RWPE1 (cell line): ENCODE measurements around the gene BPI.

Experiments
- CTCF ChIA-PET: fragments of 350-600 bp; sonication (Branson Sonifier 250); formaldehyde crosslinking; extraction: SDS; loops from one replicate; lab custom pipeline; 2021; lab: Yijun Ruan, JAX
- POLR2A ChIA-PET: fragments of 400-600 bp; formaldehyde crosslinking; extraction: SDS; loops from one replicate; lab custom pipeline; 2020; ENCODE audit warnings: antibody characterized with exemption; ENCODE audit not compliant: low non-redundant PET; lab: Yijun Ruan, JAX
- DNase-seq: peaks from one replicate; pipeline ENCODE4 v3.0.0; 2012; ENCODE audit warnings: low spot score
- H3K27ac ChIP-seq: fragments of 450-650 bp; 2 replicates; pipeline ENCODE4 v1.5.1; 2017
- TF ChIP-seq, protein P1 (sequence below): fragments of 450-650 bp; conservative IDR thresholded peaks from 2 replicates; pipeline ENCODE4 v1.5.1; 2017; ENCODE audit warnings: low read depth, mild to moderate bottlenecking

Gene BPI

DNA sequence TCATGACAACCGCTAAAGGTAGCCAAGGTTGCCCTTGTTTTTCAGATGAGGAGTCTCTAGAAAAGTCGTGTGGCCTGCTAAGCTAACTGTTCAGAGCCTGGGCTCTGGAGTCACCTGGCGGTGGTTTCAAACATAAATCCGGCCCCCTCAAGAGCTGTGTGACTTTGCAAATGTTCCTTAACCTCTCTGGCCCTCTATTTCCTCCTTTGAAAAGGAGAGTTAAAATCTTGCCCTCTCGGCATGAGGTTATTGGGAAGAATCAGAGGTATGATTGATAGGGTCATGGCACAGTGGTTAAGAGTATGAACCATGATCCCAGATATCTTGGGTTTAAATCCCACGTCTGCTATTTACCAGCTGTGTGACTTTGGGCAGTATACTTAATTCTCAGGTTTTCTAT is 36.7 kb downstream of the BPI start:
- TF ChIP-seq, protein P1, sequence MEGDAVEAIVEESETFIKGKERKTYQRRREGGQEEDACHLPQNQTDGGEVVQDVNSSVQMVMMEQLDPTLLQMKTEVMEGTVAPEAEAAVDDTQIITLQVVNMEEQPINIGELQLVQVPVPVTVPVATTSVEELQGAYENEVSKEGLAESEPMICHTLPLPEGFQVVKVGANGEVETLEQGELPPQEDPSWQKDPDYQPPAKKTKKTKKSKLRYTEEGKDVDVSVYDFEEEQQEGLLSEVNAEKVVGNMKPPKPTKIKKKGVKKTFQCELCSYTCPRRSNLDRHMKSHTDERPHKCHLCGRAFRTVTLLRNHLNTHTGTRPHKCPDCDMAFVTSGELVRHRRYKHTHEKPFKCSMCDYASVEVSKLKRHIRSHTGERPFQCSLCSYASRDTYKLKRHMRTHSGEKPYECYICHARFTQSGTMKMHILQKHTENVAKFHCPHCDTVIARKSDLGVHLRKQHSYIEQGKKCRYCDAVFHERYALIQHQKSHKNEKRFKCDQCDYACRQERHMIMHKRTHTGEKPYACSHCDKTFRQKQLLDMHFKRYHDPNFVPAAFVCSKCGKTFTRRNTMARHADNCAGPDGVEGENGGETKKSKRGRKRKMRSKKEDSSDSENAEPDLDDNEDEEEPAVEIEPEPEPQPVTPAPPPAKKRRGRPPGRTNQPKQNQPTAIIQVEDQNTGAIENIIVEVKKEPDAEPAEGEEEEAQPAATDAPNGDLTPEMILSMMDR: no peak
- ChIA-PET CTCF (interaction anchor here (0.7 to 2.0 kb wide), 4 partner anchors 16 to 397 kb away, joined by 3 to 11 read pairs (median 4); no protein-coding TSS in a partner anchor), POLR2A (no interaction called here)
- no peak for DNase-seq
- H3K27ac ChIP-seq: no peak overlapping the region

DNA sequence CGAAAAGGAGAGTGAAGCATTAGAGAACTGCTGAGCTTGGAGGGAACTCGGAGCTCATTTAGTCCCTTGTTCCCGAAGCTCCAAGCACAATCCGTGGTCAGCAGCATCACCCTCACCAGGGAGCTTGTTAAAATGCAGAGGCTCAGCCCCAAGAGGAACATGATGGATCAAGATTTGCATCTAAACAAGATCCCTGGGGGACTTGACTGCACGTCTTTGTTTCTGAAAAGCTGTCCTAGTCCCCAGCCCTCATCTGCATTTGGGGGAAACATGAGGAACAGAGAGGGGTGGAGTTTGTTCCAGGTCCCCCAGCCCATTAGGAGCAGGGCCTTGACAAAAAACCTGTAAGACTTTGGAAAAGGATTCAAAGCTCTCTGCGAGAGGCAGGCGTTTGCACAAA is 38.3 kb downstream of the BPI start:
- H3K27ac ChIP-seq: no peak overlapping the region
- DNase-seq: no peak
- ChIA-PET CTCF (interaction anchor here (0.7 to 2.0 kb wide), 2 partner anchors 40 to 66 kb away, joined by 3 to 11 read pairs; no protein-coding TSS in a partner anchor), POLR2A (no interaction called here)
- TF ChIP-seq, protein P1: no peak

DNA sequence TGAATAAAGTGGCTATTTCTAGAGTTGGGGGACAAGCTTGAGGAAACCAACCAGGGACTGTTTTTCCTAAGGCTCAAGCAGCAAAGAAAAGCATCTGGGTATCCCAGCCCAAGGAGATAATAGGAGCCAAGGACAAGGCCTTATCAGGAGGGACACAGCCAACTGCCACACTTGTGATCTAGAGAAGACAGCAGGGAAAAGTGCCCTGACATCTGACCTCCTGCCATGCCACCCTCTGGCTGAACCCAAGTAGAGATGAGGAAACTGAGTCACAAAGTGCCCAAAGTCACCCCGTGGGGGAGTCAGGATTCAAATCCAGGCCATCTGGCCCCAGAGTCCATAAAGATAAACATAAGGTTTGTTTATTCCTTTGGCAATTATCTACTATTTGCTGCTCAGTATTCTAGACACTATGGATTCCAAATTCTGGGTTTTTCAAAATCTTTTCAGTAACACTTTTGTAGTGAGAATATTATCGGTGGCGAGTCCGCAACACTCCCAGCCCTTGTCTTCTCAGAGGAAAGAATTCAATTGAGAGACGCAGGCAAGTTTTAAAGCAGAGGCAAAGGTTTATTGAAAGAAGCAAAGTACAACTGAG is 38.9 kb downstream of the BPI start:
- H3K27ac ChIP-seq: no peak overlapping the region
- ChIA-PET POLR2A (no interaction called here), CTCF (interaction anchor here (0.7 kb wide), 1 partner anchor 40 kb away, joined by 3 read pairs; no protein-coding TSS in a partner anchor)
- TF ChIP-seq, protein P1: no peak
- no peak for DNase-seq

DNA sequence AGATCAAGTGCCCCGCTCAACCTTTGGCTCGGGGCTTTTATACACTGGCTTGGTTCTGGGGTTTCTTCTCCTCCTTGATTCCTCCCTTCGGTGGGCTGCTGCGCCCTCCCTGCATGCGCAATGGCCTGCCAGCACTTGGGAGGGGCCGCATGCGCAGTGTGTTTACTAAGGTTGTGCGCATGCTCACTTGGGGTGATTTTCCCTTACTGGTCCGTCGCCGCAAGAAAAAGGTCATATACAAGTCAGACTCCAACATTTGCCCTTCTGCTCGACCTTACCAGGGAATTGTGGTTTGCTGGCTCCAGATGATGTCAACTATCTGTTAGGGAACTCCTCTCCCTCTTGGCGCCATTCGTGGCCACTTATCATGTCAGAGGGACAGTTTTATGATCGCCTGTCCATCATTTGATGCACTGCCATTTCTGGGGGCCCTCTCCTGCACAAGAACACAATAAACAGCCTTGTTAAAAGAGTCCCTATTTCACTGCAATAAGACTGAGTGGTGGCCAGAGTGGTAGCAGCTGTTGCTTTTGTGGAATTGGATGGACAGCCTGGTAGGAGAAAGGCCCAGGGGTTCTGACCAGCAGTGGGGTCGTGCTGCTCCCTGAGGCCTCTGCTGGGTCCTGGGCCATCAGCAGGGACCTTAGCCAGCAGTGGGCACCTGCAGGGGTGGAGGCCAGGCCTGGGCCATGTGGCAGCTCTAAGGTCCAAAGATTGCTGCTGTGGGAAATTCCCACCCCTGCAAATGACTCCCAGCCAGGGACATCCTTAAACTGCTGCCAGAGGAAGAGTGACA is 39.6 kb downstream of the BPI start:
- CTCF ChIA-PET: interaction anchor here (1.0 kb wide), 1 partner anchor 65 kb away, joined by 5 read pairs; no protein-coding TSS in a partner anchor
- H3K27ac ChIP-seq: no peak overlapping the region

DNA sequence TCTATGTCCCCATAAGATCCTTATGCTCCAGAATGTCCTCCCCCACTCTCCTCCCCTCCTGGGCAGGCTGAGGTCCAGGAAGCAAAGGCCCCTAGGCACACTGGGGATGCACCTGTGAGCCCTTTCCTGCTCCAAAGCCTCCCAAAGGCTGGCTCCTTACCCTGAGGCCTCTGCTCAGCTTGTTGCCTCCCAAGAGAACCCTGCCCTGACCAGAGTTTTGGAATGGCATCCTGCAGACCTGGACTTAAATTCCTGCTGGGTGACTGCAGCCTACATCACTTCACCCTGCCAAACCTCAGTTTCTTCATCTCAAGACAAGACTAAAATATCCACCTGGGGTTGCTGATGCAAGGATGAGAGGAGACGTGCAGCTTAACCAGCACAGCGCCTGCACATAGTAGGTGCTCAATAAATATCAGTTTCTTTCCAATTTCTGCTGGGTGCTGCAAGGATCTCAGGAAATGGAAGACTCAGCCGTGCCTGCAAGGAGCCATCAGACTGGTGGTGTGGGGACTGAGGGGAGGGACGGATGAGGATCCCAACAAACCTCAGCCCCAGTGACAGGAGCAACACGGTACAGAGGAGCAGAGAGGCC is 40.2 kb downstream of the BPI start:
- no peak for DNase-seq
- ChIA-PET POLR2A (no interaction called here), CTCF (interaction anchor here (1.0 kb wide), 1 partner anchor 64 kb away, joined by 5 read pairs; no protein-coding TSS in a partner anchor)
- no peak overlapping the region for H3K27ac ChIP-seq
- TF ChIP-seq, protein P1: no peak

More for the DNA sequence above, 39.6 kb downstream of the BPI start:
- DNase-seq: no peak
- POLR2A ChIA-PET: no interaction called here
- TF ChIP-seq, protein P1: no peak

DNA sequence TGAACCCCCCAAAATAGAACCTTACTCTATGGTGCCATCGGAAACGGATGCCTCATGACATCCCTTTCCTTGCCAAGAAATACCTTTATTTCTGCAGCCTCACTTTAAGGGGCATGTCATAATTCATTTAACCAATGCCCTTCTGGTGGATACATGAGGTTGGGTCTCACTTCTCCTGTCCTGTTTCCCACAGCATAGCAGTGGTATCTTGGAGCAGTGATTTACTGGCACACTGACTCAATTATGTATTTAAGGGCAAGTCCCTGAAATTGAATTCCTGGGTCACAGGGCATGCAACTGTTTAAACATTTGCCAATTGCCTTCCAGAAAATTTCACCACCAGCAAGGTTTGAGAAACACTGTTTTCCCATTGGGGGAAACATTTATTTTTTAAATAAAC is 41.7 kb downstream of the BPI start:
- ChIA-PET POLR2A (no interaction called here), CTCF (interaction anchor here (0.7 kb wide), 1 partner anchor 395 kb away, joined by 6 read pairs; no protein-coding TSS in a partner anchor)
- DNase-seq: no peak
- H3K27ac ChIP-seq: no peak overlapping the region
- TF ChIP-seq, protein P1: no peak
